ENCODE data around the gene EIF2A.

DNA sequence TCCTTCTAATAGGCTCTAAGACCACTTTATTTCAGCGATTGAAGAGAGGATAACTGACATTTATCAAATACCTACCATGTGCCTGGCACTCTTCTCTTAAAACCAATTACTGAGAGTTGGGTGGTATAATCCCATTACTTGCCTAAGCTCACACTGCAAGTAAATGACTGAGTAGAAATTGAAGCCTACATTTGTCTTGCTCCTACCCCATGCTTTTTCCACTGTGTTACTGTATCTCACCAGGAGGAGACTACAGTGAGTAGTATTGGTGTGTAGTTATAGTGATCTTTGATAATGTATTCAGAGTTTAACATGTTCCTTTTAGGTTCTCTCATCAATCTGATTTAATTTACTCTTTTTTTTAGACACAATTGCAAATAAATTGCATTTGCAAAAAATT, 20.7 kb downstream of the EIF2A start:
- no peak for TF ChIP-seq SMC3 (IDR thresholded peaks at IDR 0.05; ENCODE audit: low read depth, low read length)
- TF ChIP-seq, protein P1, sequence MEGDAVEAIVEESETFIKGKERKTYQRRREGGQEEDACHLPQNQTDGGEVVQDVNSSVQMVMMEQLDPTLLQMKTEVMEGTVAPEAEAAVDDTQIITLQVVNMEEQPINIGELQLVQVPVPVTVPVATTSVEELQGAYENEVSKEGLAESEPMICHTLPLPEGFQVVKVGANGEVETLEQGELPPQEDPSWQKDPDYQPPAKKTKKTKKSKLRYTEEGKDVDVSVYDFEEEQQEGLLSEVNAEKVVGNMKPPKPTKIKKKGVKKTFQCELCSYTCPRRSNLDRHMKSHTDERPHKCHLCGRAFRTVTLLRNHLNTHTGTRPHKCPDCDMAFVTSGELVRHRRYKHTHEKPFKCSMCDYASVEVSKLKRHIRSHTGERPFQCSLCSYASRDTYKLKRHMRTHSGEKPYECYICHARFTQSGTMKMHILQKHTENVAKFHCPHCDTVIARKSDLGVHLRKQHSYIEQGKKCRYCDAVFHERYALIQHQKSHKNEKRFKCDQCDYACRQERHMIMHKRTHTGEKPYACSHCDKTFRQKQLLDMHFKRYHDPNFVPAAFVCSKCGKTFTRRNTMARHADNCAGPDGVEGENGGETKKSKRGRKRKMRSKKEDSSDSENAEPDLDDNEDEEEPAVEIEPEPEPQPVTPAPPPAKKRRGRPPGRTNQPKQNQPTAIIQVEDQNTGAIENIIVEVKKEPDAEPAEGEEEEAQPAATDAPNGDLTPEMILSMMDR (IDR thresholded peaks at IDR 0.05), result no peak
- TF ChIP-seq RCOR1 (IDR thresholded peaks at IDR 0.05; ENCODE audit: low read length), result no peak
- no peak for TF ChIP-seq TCF12 (IDR thresholded peaks at IDR 0.05)
- no peak for TF ChIP-seq MXI1 (IDR thresholded peaks at IDR 0.05; ENCODE audit: low read depth, low read length)
- no peak for TF ChIP-seq FOXJ3 (CRISPR knock-in tag; IDR thresholded peaks at IDR 0.05)
- TF ChIP-seq, protein P2, sequence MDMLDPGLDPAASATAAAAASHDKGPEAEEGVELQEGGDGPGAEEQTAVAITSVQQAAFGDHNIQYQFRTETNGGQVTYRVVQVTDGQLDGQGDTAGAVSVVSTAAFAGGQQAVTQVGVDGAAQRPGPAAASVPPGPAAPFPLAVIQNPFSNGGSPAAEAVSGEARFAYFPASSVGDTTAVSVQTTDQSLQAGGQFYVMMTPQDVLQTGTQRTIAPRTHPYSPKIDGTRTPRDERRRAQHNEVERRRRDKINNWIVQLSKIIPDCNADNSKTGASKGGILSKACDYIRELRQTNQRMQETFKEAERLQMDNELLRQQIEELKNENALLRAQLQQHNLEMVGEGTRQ (IDR thresholded peaks at IDR 0.05; ENCODE audit: borderline replicate concordance, low read depth, low read length), result no peak
- TF ChIP-seq, protein P3, sequence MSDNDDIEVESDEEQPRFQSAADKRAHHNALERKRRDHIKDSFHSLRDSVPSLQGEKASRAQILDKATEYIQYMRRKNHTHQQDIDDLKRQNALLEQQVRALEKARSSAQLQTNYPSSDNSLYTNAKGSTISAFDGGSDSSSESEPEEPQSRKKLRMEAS (IDR thresholded peaks at IDR 0.05; ENCODE audit: low read depth), result no peak

Measured in SK-N-SH (cell line).